MCF 10A (cell line): ENCODE data around the gene CRYGN. TPM values are rescaled to one million over a fixed set of nuclear protein-coding genes. Genes with fewer than 3 reads are reported as not detected.

Source experiments
- BruUV-seq: library from RNA; stranded (reverse); fragments of 400-500 nt; replicated peaks from 2 replicates; lab custom pipeline; 2021; lab: Mats Ljungman, UMichigan
- CTCF ChIA-PET: fragments of 300-600 bp; sonication (Branson Sonifier 250); formaldehyde crosslinking; extraction: SDS; loops from one replicate; lab custom pipeline; 2021; ENCODE audit warnings: antibody characterized with exemption, inconsistent platforms; lab: Yijun Ruan, JAX
- POLR2A ChIA-PET: fragments of 300-600, 350-650 bp; sonication (Branson Sonifier 250); formaldehyde crosslinking; extraction: SDS; loops from one replicate; lab custom pipeline; 2020; ENCODE audit warnings: antibody characterized with exemption, inconsistent platforms; lab: Yijun Ruan, JAX
- DNase-seq: peaks from one replicate; pipeline ENCODE4 v3.0.0-alpha.2; 2018; ENCODE audit not compliant: unreplicated experiment
- H3K27ac Mint-ChIP-seq: one replicate; pipeline ENCODE4 v1.8.0; 2022; ENCODE audit warnings: mild to moderate bottlenecking, low read depth, mixed read lengths; ENCODE audit not compliant: unreplicated experiment
- H3K27me3 Mint-ChIP-seq: one replicate; pipeline ENCODE4 v1.8.0; 2022; ENCODE audit warnings: mixed read lengths; ENCODE audit not compliant: insufficient read depth, unreplicated experiment
- H3K36me3 Mint-ChIP-seq: one replicate; pipeline ENCODE4 v1.8.0; 2022; ENCODE audit warnings: mild to moderate bottlenecking, moderate library complexity, mixed read lengths; ENCODE audit not compliant: insufficient read depth, unreplicated experiment
- H3K4me1 Mint-ChIP-seq: one replicate; pipeline ENCODE4 v1.8.0; 2022; ENCODE audit warnings: mixed read lengths; ENCODE audit not compliant: insufficient read depth, unreplicated experiment
- H3K4me3 Mint-ChIP-seq: one replicate; pipeline ENCODE4 v1.8.0; 2022; ENCODE audit warnings: mild to moderate bottlenecking, moderate library complexity, mixed read lengths; ENCODE audit not compliant: unreplicated experiment
- H3K9me3 Mint-ChIP-seq: one replicate; pipeline ENCODE4 v1.8.0; 2022; ENCODE audit warnings: mixed read lengths; ENCODE audit not compliant: unreplicated experiment
- intact Hi-C: fragments of 100-400 bp; cut with micrococcal nuclease; formaldehyde crosslinking; loops from 2 replicates; pipeline ENCODE4 v1.14.1; 2022
- total RNA-seq: library from RNA; stranded (reverse); gene quantifications from 2 replicates; pipeline ENCODE4 v1.2.3, GENCODE V29; 2022
- TF ChIP-seq, protein P1 (sequence below): fragments of 200-600 bp; IDR thresholded peaks from one replicate; pipeline ENCODE4 v1.8.0; 2022; ENCODE audit warnings: antibody characterized with exemption, mild to moderate bottlenecking; ENCODE audit not compliant: unreplicated experiment

The CRYGN gene
- total RNA-seq, 1 experiment from 2014 or later = not detected

DNA sequence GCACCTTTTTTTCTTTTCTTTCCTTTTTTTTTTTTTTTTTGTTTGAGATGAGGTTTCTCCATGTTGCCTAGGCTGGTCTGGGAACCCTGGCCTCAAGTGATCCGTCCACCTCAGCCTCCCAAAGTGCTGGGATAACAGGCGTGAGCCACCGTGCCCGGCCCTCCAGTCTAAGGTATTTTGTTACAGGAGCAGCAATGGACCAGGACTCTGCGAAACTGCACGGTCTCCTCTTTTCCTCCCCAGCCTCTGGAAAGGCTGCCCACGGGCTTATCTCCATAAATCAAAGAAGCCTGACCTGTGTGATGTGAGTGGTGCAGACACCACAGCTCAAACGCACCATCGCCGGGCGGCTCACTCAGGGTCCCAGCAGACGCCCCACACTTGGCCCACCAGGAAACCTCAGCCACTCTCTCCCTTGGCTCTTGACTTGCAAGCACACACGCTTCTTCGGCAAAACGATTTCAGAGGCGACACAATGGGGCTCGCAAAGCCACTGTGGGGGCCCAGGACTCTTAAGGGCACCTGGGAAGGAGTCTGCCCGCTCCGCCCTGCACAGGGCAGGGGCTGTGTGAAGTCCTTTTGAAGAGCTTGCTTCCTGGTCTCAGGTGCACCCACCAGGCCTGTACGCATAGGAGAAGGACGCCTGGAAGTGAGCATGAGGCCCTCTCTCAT is 50.7 kb downstream of the CRYGN start:
- Mint-ChIP-seq H3K4me1 (no peaks in the 10 kb centered on the region), H3K9me3 (no peaks in the 10 kb centered on the region), H3K4me3 (no peak overlapping the region), H3K27ac (no peak overlapping the region), H3K27me3 (peaks cover 45% of the 10 kb centered on the region), H3K36me3 (peaks cover 6% of the 10 kb centered on the region)
- DNase-seq = no peak
- POLR2A ChIA-PET = no interaction called here
- no TSS peak for BruUV-seq
- TF ChIP-seq, protein P1, sequence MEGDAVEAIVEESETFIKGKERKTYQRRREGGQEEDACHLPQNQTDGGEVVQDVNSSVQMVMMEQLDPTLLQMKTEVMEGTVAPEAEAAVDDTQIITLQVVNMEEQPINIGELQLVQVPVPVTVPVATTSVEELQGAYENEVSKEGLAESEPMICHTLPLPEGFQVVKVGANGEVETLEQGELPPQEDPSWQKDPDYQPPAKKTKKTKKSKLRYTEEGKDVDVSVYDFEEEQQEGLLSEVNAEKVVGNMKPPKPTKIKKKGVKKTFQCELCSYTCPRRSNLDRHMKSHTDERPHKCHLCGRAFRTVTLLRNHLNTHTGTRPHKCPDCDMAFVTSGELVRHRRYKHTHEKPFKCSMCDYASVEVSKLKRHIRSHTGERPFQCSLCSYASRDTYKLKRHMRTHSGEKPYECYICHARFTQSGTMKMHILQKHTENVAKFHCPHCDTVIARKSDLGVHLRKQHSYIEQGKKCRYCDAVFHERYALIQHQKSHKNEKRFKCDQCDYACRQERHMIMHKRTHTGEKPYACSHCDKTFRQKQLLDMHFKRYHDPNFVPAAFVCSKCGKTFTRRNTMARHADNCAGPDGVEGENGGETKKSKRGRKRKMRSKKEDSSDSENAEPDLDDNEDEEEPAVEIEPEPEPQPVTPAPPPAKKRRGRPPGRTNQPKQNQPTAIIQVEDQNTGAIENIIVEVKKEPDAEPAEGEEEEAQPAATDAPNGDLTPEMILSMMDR = no peak
- intact Hi-C loops = no loop called here
- CTCF ChIA-PET = interaction anchor here (0.6 kb wide), 1 partner anchor 367 kb away, joined by 4 read pairs; no protein-coding TSS in a partner anchor

DNA sequence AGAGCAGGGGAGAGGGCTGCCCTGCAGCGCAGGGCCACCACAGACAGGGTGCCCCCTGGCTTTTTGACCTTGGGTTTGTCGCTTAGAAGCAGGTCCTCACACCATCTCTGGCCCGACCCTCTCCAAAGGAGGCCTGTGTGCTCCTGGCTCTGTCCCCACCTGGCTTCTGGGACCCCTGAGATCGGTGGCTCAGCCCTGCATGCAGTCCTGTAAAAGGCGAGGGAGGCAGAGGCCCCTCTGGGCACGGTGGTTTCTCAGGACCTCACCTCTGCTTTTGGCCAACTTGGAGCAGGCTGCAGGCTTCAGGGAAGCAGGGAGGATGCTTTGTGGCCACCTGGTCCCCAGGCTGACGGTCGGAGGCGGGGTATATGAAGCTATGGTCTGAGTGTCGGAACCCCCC is 51.5 kb downstream of the CRYGN start:
- peaks cover 42% of the 10 kb centered on the region for H3K27me3 Mint-ChIP-seq
- no peaks in the 10 kb centered on the region for H3K9me3 Mint-ChIP-seq
- ChIA-PET POLR2A (no interaction called here), CTCF (no interaction called here)
- no peak overlapping the region for H3K27ac Mint-ChIP-seq
- DNase-seq = no peak
- no peak overlapping the region for H3K4me3 Mint-ChIP-seq
- peaks cover 6% of the 10 kb centered on the region for H3K36me3 Mint-ChIP-seq
- H3K4me1 Mint-ChIP-seq = no peaks in the 10 kb centered on the region
- intact Hi-C loops = no loop called here
- TF ChIP-seq, protein P1 = no peak
- no TSS peak for BruUV-seq

DNA sequence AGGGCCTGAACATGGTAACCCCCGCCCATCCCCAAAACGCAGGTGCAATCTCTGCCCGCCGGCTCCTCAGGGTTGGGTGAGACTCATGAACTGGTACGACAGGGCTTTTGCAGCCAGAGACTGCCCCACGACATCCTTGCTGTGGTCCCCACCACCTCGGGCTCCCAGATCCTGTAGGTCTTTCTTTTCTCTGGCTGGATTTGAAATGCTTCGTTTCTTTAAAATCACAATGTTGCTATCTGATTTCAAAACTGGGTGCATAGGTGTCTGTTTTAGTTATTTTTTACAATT is 52.0 kb downstream of the CRYGN start:
- H3K27ac Mint-ChIP-seq = no peak overlapping the region
- TF ChIP-seq, protein P1 = no peak
- H3K36me3 Mint-ChIP-seq = peaks cover 6% of the 10 kb centered on the region
- no peak overlapping the region for H3K4me3 Mint-ChIP-seq
- H3K9me3 Mint-ChIP-seq = no peaks in the 10 kb centered on the region
- H3K4me1 Mint-ChIP-seq = no peaks in the 10 kb centered on the region
- BruUV-seq = no TSS peak
- peaks cover 37% of the 10 kb centered on the region for H3K27me3 Mint-ChIP-seq
- POLR2A ChIA-PET = no interaction called here
- CTCF ChIA-PET = no interaction called here
- intact Hi-C loops = no loop called here
- no peak for DNase-seq

DNA sequence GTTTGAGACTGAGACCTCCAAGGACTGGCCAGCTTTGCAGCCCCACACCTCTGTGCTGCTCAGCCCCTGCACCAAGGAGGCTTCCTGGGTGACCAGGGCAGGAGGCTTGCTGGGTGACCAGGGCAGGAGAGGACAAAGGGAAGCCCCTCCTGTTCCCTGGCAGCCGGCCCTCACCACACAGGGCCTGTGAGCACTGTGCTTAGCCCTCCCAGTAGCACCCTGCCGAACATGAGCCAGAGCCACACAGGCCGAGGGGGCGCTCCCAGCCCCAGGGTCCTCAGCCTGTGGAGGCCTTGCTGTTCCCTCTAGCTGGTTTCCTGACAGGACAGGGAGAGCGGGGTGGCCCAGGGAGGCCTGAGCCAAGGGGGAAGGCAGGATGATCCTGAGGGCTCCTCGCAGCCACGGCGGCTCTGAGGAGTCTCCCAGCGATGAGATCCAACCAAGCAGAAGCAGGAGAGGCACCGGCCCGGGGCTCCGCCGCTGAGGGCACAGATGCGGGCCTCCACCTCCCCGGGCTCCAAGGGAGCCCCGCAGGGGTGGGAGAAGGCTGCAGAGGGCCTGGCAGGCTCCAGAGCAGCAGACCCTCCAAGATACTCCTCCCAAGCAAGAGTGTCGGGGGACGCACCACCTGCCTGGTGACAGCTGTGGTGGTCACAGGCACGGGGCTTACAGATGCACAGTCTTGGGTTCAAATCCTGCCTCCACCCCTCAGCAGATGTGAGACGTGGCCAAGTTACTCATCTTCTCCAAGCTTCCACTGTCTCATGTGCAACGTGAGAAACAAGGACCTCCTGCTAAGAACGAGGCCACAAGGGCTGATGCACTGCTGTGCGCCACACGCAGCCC is 52.6 kb downstream of the CRYGN start:
- CTCF ChIA-PET = no interaction called here
- POLR2A ChIA-PET = no interaction called here
- peaks cover 7% of the 10 kb centered on the region for H3K36me3 Mint-ChIP-seq
- TF ChIP-seq, protein P1 = no peak
- intact Hi-C loops = no loop called here
- no TSS peak for BruUV-seq
- H3K9me3 Mint-ChIP-seq = no peaks in the 10 kb centered on the region
- DNase-seq = no peak
- no peak overlapping the region for H3K4me3 Mint-ChIP-seq
- no peak overlapping the region for H3K27ac Mint-ChIP-seq
- H3K27me3 Mint-ChIP-seq = peaks cover 33% of the 10 kb centered on the region
- H3K4me1 Mint-ChIP-seq = no peaks in the 10 kb centered on the region
